Duodenal mucosa (tissue), 2 donors: ENCODE data around the gene SRCIN1.

ENCODE experiments used
- H3K27ac ChIP-seq: one replicate; pipeline ENCODE4 v1.7.0; 2013; ENCODE audit warnings: low read depth, low read length
- H3K27me3 ChIP-seq, 2 donors: one replicate each; pipeline ENCODE4 v1.7.0; 2013; ENCODE audit warnings: low read length in 2 of 2, control low read depth in 1 of 2; ENCODE audit not compliant: insufficient read depth in 2 of 2, control insufficient read depth in 1 of 2
- H3K36me3 ChIP-seq, 2 donors: one replicate each; pipeline ENCODE4 v1.7.0; 2013; ENCODE audit warnings: low read length in 2 of 2, control low read depth in 1 of 2; ENCODE audit not compliant: insufficient read depth in 2 of 2, control insufficient read depth in 1 of 2
- H3K4me1 ChIP-seq, 2 donors: one replicate each; pipeline ENCODE4 v1.7.0; 2013; ENCODE audit warnings: low read length in 2 of 2, control low read depth in 1 of 2; ENCODE audit not compliant: insufficient read depth in 2 of 2, control insufficient read depth in 1 of 2
- H3K4me3 ChIP-seq, 2 donors: one replicate each; pipeline ENCODE4 v1.7.0; 2013; ENCODE audit warnings: low read length in 2 of 2, low read depth in 1 of 2
- H3K9ac ChIP-seq, 2 donors: one replicate each; pipeline ENCODE4 v1.7.0; 2013; ENCODE audit warnings: low read length in 2 of 2, low read depth in 1 of 2
- H3K9me3 ChIP-seq, 2 donors: one replicate each; pipeline ENCODE4 v1.7.0; 2013; ENCODE audit warnings: low read length in 2 of 2, control low read depth in 1 of 2; ENCODE audit not compliant: control insufficient read depth in 1 of 2

SRCIN1 gene

GRCh38 chr17:38583828-38584349 is 21.9 kb downstream of the SRCIN1 start:
- Histone ChIP-seq H3K4me3 (no peak overlapping the region), H3K36me3 (no peaks in the 10 kb centered on the region)

GRCh38 chr17:38583176-38583575 is 22.6 kb downstream of the SRCIN1 start:
- H3K9me3 ChIP-seq: no peaks in the 10 kb centered on the region
- no peaks in the 10 kb centered on the region for H3K36me3 ChIP-seq
- H3K9ac ChIP-seq: no peak overlapping the region
- H3K4me3 ChIP-seq: no peak overlapping the region
- no peak overlapping the region for H3K27ac ChIP-seq
- H3K4me1 ChIP-seq: peaks cover 4 to 11% of the 10 kb centered on the region in 2 donors
- H3K27me3 ChIP-seq: peaks cover 42 to 49% of the 10 kb centered on the region in 2 donors

More at GRCh38 chr17:38583828-38584349, 21.9 kb downstream of the SRCIN1 start:
- H3K27ac ChIP-seq: no peak overlapping the region
- H3K27me3 ChIP-seq: peaks cover 43 to 47% of the 10 kb centered on the region in 2 donors
- no peaks in the 10 kb centered on the region for H3K9me3 ChIP-seq
- H3K9ac ChIP-seq: no peak overlapping the region
- peaks cover 4 to 11% of the 10 kb centered on the region in 2 donors for H3K4me1 ChIP-seq

DNA sequence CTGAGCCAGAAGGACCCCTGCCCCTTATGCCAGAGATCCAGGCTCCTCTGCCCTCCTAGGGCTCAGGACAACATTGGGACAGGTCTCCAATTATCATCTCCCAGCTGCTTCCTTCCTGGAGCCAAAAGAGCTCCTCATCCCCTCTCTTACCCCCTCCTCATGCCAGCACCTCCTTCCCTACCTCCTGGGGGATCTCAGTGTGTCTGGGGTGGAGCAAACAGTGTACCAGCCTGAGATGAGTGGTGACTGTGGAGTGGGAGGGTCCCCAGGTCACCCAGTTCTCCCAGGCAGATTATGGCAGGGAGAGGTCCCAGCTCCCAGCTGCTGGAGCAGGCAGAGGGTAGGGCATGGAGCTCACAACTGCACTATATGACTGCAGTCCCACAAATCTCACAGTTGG is 23.7 kb downstream of the SRCIN1 start:
- Histone ChIP-seq H3K4me3 (no peak overlapping the region), H3K4me1 (peaks cover 4 to 11% of the 10 kb centered on the region in 2 donors), H3K9ac (no peak overlapping the region), H3K9me3 (no peaks in the 10 kb centered on the region), H3K36me3 (no peaks in the 10 kb centered on the region), H3K27ac (no peak overlapping the region), H3K27me3 (peaks cover 46 to 60% of the 10 kb centered on the region in 2 donors)

DNA sequence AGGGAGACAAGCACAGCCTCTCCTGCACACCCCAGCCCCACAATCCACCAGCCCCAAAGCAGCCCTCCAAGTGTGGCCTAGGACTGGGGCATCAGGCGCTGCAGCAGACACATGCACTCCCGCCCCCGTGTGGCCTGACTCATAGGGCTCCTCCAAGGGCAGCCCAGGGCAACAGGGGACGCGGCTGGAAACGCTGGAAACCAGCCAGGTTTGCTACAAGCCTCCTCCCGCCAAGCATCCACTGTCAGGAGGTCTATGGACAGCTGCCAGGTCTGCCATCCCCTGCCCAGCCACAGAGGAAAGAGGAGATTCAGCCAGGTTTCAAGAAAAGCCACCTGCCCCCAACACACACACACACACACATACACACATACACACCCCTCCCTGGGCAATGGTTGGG is 25.8 kb downstream of the SRCIN1 start:
- Histone ChIP-seq H3K9me3 (no peaks in the 10 kb centered on the region), H3K36me3 (no peaks in the 10 kb centered on the region), H3K27me3 (peaks cover 57 to 69% of the 10 kb centered on the region in 2 donors), H3K4me3 (no peak overlapping the region), H3K4me1 (peaks cover 4 to 6% of the 10 kb centered on the region in 2 donors), H3K27ac (no peak overlapping the region), H3K9ac (no peak overlapping the region)

- H3K9ac ChIP-seq: no peak overlapping the region
- no peak overlapping the region for H3K27ac ChIP-seq
- peaks cover 59 to 66% of the 10 kb centered on the region in 2 donors for H3K27me3 ChIP-seq
- H3K36me3 ChIP-seq: no peaks in the 10 kb centered on the region
- H3K4me3 ChIP-seq: no peak overlapping the region
- no peaks in the 10 kb centered on the region for H3K9me3 ChIP-seq
- H3K4me1 ChIP-seq: peaks cover 0 to 1% of the 10 kb centered on the region in 2 donors
Observed at GRCh38 chr17:38579083-38579480, 26.7 kb downstream of the SRCIN1 start.

- H3K27me3 ChIP-seq: peaks cover 66 to 69% of the 10 kb centered on the region in 2 donors
- no peaks in the 10 kb centered on the region for H3K4me1 ChIP-seq
- H3K36me3 ChIP-seq: no peaks in the 10 kb centered on the region
- H3K27ac ChIP-seq: no peak overlapping the region
- no peak overlapping the region for H3K9ac ChIP-seq
- no peaks in the 10 kb centered on the region for H3K9me3 ChIP-seq
- H3K4me3 ChIP-seq: no peak overlapping the region
Observed at GRCh38 chr17:38578229-38579082, 27.3 kb downstream of the SRCIN1 start.

GRCh38 chr17:38577645-38578173 is 28.0 kb downstream of the SRCIN1 start:
- no peaks in the 10 kb centered on the region for H3K36me3 ChIP-seq
- H3K4me1 ChIP-seq: no peaks in the 10 kb centered on the region
- H3K4me3 ChIP-seq: no peak overlapping the region
- H3K27ac ChIP-seq: no peak overlapping the region
- H3K9ac ChIP-seq: no peak overlapping the region
- H3K9me3 ChIP-seq: no peaks in the 10 kb centered on the region
- H3K27me3 ChIP-seq: peaks cover 73 to 76% of the 10 kb centered on the region in 2 donors

DNA sequence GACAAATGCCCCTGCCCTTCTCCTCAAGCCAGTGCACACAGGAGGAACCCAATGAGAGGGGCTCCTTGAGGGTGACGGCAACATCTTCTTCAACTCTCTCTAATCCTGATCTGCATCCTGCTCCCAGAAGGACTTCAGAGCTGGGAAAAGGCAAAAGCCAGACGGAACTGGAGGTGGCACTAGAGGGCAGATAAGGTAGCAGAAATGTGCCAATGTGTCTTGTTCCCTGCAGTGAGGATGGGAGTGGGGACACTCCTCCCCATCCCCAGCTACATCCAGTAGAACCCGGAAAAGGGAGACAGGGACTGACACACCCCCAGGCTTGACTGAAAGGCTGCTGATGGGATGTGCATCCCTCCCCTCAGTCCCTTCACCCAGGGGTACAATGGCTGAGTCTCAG is 28.5 kb downstream of the SRCIN1 start:
- Histone ChIP-seq H3K9ac (no peak overlapping the region), H3K27me3 (peaks cover 73% of the 10 kb centered on the region in 2 donors), H3K9me3 (no peaks in the 10 kb centered on the region), H3K36me3 (no peaks in the 10 kb centered on the region), H3K4me3 (no peak overlapping the region), H3K27ac (no peak overlapping the region), H3K4me1 (no peaks in the 10 kb centered on the region)

- Histone ChIP-seq H3K4me3 (no peak overlapping the region), H3K36me3 (no peaks in the 10 kb centered on the region), H3K27ac (no peak overlapping the region), H3K27me3 (peaks cover 80 to 86% of the 10 kb centered on the region in 2 donors), H3K9me3 (no peaks in the 10 kb centered on the region), H3K4me1 (no peaks in the 10 kb centered on the region), H3K9ac (no peak overlapping the region)
Observed at GRCh38 chr17:38575781-38576180, 30.0 kb downstream of the SRCIN1 start.

DNA sequence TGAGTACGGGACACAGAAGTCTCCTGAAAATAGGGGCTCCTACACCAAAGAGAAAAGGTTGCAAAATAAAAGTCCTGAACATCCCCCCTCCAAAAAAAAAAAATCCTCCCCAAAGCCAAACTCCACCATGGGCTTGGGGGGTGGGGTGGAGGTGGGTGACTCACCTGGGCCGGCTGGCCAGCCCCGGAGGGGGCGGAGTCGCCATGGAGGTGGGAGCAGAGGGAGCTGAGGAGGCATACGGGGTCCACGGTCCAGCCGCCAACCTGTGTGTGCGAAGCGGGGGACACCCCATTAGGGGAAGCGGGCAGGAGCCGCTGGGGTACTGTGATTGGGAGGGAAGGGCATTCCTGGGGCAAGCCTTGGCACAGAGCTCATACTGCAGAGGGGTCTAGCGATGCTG is 31.0 kb downstream of the SRCIN1 start:
- H3K27ac ChIP-seq: no peak overlapping the region
- no peaks in the 10 kb centered on the region for H3K4me1 ChIP-seq
- H3K27me3 ChIP-seq: peaks cover 78 to 79% of the 10 kb centered on the region in 2 donors
- H3K9me3 ChIP-seq: no peaks in the 10 kb centered on the region
- H3K4me3 ChIP-seq: no peak overlapping the region
- H3K9ac ChIP-seq: no peak overlapping the region
- no peaks in the 10 kb centered on the region for H3K36me3 ChIP-seq
